GM20431 (cell line): ENCODE results near the gene WASF2.

Source experiments
- in situ Hi-C: fragments of 300-500 bp; cut with MseI, MboI; formaldehyde crosslinking; loops from one replicate; pipeline ENCODE4 v1.15.0; 2020; ENCODE audit warnings: low sequenced_read_pairs; ENCODE audit not compliant: unreplicated experiment

Gene WASF2

DNA sequence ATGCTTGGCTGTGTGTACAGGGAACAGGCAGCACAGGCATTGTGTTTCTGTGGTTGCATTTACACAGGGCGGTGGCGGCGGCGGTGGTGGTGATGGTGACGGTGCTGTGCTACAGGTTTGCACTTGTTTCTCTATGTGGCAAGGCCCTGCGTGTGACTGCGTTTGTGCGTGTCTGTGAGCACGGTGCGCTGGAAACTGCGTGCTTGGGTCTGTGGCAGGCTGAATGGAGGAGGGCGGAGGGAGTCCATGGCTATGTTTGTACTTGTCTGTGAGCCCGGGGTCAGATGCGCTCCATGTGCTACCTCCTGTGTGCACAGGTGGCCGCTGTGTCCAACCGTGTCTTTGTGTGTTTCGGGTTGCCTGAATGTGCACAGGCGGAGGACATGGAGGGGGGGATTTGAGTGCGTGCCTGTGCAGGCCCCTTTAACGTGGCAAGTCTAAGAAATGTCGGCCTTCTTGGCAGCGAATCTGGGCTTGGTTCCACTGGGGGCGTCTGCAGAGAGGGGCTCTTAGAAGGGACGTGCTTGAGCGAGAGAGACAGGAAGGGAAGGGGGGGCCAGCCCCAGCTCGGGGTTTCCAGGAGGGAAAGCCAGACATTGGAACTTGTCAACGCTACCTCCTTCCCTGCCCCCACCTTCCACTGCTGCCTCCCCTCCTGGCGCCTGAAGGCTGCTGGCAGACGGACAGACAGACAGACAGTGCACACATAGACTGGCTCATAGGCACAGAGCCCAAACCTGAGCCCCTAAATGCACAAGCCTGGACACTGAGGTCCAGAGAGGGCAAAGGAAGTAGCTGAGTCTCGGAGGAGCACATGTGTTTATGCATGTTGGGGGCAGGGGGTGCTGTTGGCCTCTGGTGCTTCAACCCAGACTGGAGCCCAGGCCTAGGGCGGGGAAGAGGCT lies 32.7 kb upstream of the WASF2 start:
- in situ Hi-C loops = no loop called here

DNA sequence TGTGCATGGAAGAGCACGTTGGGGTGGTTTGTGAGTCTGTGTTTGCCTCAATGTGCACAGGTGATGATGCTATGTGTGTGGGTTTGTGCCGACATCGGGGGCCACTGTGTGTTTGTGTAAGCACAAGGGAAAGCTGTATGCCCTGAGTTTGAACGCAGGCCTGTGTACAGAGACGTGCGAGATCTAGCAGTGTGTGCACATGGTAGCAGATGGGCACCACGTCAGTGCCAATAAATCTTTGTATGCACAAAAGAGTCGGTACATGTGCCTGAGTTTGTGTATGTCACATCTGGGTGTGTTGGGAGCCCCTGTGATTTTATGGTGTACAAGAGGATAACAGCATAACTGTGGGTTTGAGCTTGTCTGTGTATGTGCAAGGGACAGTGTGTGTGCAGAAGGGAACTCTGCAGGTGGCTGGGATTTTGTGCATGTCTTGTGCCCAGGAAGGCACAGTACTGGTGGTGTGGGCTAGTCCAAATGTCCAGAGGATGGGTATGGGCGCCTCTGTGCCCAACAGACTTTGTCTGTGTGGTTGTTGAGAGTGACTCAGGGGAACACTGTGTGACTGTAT lies 32.0 kb upstream of the WASF2 start:
- in situ Hi-C loops = no loop called here

DNA sequence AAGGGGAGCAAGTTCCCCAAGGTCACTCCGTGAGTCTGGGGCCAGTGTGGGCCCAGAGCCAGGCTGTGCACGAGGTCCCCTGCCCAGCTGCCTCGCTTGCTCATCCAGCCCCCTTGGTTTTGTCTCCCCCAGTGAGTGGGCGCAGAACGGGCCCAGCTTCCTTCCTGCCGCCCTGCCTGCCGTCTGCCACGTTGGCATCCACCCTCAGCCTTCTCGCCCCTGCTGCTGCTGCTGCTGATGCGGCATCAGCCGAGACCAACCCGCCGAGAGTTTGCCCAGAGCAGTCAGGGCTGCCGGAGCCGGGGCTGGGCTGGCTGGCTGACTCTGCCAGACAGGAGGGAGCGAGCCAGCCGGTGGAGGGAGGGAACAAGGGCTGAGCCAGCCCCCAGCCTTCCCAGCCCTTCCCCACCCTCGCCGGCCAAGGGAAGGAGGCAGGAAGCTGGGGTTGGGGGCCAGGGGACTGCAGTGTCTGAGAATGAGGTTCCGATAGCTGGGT lies 31.4 kb upstream of the WASF2 start:
- in situ Hi-C loops = no loop called here

GRCh38 chr1:27520651-27521050 lies 30.7 kb upstream of the WASF2 start:
- in situ Hi-C loops = no loop called here

GRCh38 chr1:27519331-27520258 lies 29.6 kb upstream of the WASF2 start:
- in situ Hi-C loops = no loop called here

DNA sequence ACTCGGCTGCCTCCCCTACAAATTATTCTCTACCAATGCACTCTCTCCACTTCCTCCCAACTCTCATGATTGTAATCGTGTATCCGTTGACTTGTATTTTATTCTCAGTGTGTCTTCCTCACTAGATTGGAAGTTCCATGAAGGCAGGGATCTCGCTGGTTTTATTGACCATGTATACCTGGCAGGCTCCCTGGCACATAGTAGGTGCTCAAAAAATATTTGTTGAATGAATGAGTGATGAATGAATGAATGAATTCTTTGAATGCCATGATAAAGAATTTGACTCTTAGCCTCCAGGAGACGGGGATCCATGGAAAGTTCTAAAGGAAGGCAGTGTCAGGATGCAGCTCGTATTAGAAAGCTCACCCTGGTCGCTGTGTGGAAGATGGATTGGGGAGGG lies 28.8 kb upstream of the WASF2 start:
- in situ Hi-C loops = no loop called here

DNA sequence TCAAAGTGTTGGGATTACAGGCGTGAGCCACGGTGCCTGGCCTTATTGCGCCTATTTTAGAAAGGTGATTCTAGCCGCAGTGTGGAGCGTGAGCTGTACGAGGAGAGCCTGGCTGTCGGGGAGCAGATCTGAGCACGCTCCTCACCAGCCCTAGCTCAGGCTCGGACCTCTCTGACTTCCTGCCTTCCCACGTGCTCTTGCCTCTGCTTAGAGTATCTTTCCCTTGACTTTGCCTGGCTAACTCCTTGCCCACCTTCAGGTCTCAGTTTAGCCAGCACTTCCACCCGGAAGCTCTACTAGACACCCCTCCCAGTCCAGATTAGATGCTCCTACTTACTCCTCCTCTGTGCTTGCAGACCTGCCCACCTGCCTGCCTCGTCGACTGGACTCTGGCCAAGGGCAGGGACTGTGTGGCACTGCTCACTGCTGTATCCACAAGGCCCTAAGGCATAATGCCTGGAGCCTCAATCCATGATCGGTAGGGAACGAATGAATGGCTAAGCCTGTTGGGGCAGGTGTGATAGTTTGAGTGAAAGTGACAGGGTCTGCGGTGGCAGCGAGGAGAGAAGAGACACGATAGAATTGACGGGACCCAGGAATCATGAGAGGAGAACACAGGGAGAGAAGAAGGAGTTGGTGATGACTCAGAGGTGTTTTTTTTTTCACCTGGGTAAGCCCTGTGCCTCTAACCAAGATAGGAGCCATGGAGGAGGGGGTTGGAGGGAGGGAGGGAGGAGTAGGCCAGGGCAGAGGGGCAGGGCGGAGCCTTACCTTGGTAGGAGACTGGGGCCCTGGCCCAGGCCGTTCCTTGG lies 28.1 kb upstream of the WASF2 start:
- in situ Hi-C loops = no loop called here

DNA sequence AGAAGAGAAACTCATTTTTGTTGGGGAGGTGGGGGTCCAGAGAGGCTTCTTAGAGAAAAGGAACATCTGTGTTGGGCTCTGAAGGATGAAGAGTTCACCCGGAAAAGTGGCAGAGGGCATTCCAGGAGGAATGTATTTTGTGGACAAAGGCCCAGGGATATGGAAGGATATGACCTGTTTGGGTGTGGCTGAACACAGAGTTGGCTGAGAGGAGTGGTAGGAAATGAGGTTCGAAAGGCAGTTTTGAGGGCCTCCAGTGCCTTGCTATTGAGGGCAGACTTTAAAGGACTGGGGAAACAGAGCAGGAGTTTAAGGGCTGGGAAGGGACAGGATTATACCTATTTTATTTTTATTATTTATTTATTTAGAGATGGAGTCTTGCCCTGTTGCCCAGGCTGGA lies 27.3 kb upstream of the WASF2 start:
- in situ Hi-C loops = no loop called here

DNA sequence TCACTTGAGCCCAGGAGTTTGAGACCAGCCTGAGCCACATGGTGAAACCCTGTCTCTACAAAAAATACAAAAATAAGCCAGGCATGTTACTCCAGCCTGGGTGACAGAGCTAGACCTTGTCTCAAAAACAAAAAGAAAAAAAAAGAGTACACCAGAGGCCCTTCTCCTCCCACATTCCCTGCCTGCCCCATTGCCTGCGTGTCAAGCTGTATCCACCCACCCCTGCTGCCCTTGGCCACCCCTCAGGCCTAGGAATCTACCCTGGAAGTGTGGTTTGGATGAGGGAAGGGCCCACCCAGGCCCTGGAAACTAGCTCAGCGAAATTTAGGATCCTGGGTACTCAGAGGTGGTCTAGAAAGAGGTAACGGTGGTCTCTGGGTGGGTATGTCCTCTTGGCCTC lies 25.7 kb upstream of the WASF2 start:
- in situ Hi-C loops = no loop called here

DNA sequence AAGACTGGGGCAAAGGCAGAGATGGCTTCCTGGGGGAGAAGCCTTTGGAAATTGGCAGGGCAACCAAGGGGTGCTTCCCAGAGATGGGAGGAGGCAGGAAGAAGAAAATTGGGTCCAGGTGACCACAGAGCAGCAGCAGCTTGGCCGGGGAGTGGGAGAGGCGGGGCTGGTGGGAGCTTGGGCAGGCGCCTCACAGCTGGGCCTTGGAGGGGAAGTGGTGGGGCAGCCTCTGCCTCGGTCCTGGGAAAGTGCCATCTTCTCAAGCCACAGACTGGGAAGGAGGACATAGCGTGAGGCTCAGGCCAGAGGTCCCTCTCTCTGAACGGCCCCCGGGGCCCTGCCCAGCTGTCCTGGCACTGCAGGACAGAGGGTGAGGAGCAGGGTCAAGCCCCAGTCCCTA lies 24.0 kb upstream of the WASF2 start:
- in situ Hi-C loops = no loop called here

DNA sequence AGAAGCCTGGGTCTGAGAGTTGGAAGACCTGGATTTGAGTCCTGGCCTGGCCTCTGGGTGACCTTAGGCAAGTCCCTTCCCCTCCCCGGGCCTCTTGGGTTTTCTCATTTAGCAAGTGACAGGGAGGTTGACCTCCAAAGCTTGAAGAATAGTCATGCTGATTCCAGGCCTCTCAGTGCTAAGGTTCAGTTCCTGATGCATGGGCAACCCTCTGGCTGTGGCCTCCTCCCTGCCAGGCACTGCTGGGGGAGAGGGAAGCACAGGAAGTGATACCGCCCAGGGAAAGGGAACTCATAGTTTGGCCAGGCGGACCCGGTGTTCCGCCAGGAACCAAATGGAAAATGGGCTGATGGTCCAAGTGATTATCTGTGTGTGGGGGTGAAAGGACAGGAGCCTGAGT lies 23.6 kb upstream of the WASF2 start:
- in situ Hi-C loops = no loop called here

DNA sequence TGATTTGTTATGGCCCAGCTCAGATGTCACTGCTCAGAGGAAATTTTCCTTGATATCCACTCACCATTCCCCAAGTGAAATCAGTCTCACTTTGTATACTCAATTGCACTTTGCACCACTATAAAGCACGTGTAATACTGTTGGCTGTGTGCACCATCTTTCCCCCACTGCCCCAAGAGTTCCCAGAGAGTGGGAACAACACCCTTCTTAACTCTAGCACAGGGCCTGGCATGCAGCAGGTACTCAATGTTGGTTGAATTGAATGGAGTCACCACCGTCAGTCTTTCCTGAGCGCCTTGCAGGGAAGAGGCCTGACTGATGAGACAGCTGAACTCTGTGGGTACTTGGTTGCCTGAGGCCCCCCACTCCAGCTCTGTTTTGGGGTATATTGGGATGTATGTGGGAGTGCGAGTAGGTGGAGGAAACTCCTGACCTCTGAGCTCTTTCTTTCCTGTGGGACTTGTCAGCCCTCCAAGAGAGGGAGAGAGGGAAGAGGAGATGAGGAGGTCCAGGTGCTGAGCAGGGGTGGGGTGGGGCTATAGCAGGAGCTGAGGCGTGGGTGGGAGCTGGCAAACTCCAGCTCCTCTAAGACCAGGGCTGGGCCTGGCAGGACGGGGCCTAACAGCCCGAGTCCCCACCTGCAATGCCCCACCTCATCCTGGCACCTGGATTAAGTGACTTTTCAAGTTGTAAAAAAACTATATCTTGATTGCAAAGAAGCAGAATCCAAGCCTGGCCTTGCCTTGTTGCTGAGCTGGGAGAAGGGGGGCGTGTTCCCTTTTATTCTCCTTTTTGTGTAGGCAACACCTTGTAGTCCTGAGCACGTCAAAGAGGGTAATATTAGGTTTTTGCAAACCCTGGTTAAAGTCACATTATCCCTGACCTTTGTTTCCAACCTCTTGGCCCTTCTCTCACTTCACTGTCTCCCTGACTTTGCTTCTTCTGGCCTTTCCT lies 19.4 kb upstream of the WASF2 start:
- in situ Hi-C loops = no loop called here

- in situ Hi-C loops = no loop called here
Observed at GRCh38 chr1:27507960-27508665, 18.1 kb upstream of the WASF2 start.

DNA sequence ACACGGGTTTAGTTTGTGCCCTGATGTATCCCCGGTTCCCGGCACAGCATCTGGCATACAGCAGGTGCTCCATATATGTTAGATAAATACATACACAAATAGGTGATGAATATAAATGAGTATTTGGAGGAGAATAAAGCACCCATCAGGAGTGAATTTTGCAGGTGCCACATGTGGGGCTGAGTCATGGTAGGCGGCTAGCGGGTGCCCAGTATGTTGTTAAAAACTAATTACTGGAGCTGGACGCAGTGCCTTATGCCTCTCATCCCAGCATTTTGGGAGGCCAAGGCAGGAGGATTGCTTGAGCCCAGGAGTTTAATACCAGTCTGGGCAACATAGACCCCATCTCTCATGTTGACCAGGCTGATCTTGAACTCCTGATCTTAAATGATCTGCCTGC lies 16.7 kb upstream of the WASF2 start:
- in situ Hi-C loops = no loop called here

- in situ Hi-C loops = no loop called here
Observed at GRCh38 chr1:27505420-27505680, 15.4 kb upstream of the WASF2 start.

GRCh38 chr1:27504588-27505419 lies 14.8 kb upstream of the WASF2 start:
- in situ Hi-C loops = no loop called here

DNA sequence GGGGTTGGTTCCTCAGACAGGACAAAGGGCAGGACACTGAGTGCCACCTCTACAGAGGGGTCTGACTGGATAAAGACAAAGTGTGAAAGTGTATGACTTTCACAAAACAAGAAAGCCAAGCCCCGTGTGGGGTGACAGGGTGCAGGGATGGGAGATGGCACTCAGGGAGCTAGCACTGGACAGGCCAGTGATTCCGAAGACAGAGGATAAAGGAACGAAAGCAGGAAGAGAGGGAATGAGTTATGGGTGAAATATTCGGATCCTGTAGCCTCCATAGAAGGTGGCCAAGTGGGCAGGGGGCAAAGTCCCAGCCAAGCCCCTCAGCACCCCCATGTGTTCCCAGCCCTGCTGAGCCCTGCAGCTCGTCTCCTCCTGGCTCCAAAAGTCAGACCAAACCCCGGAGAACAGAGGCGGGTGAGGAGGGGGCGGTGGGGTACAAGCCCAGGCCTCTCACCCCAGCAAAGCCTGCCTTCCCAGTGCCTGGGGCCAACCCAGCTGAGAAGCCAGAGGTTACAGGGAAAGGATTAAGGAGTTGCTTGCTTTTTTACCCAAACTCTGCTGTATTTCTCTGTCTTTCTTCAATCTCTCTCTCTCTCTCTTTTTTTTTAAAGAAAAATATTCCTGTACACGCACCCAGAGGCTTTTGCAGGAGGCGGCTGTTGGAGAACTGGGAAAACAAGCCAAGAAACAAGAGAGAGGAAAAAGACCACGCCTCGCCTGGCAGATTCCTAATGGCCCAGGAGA lies 14.0 kb upstream of the WASF2 start:
- in situ Hi-C loops = no loop called here
